ES-I3 (cell line): ENCODE data around the gene ACOXL.

Experiments used
- H3K36me3 ChIP-seq: 2 replicates; pipeline ENCODE4 v1.6.1; 2013; ENCODE audit warnings: mild to moderate bottlenecking, low read length, control low read depth, moderate library complexity; ENCODE audit not compliant: insufficient read depth
- H3K4me1 ChIP-seq: 2 replicates; pipeline ENCODE4 v1.6.1; 2013; ENCODE audit warnings: mild to moderate bottlenecking, control low read depth, low read length; ENCODE audit not compliant: insufficient read depth
- H3K9ac ChIP-seq: 2 replicates; pipeline ENCODE4 v1.6.1; 2013; ENCODE audit warnings: low read depth, mild to moderate bottlenecking, low read length, moderate library complexity
- H3K9me3 ChIP-seq: 2 replicates; pipeline ENCODE4 v1.6.1; 2013; ENCODE audit warnings: mild to moderate bottlenecking, low read length, moderate library complexity; ENCODE audit not compliant: control insufficient read depth, insufficient read depth

Gene ACOXL

GRCh38 chr2:110828330-110828729 is 96.0 kb downstream of the ACOXL start:
- H3K9me3 ChIP-seq, result no peaks in the 10 kb centered on the region; the same call in 1 of the 2 replicates
- H3K4me1 ChIP-seq, result no peaks in the 10 kb centered on the region; the same call in 1 of the 2 replicates
- H3K9ac ChIP-seq, result no peak overlapping the region
- H3K36me3 ChIP-seq, result no peaks in the 10 kb centered on the region

- Histone ChIP-seq H3K9me3 (no peaks in the 10 kb centered on the region), H3K4me1 (peaks cover 10% of the 10 kb centered on the region), H3K9ac (no peak overlapping the region), H3K36me3 (no peaks in the 10 kb centered on the region)
Measured at GRCh38 chr2:110829413-110830146, 97.2 kb downstream of the ACOXL start.

- peaks cover 32% of the 10 kb centered on the region for H3K4me1 ChIP-seq
- H3K9ac ChIP-seq, result no peak overlapping the region
- H3K36me3 ChIP-seq, result no peaks in the 10 kb centered on the region
- no peaks in the 10 kb centered on the region for H3K9me3 ChIP-seq
Measured at GRCh38 chr2:110832740-110833139, 100.4 kb downstream of the ACOXL start.

- Histone ChIP-seq H3K36me3 (no peaks in the 10 kb centered on the region), H3K9ac (no peak overlapping the region), H3K4me1 (peaks cover 45% of the 10 kb centered on the region), H3K9me3 (no peaks in the 10 kb centered on the region)
Measured at GRCh38 chr2:110834134-110834827, 101.9 kb downstream of the ACOXL start.

- no peaks in the 10 kb centered on the region for H3K36me3 ChIP-seq
- no peaks in the 10 kb centered on the region for H3K9me3 ChIP-seq
- H3K4me1 ChIP-seq, result peaks cover 45% of the 10 kb centered on the region
- H3K9ac ChIP-seq, result no peak overlapping the region
Measured at GRCh38 chr2:110836671-110837070, 104.3 kb downstream of the ACOXL start.

- H3K9me3 ChIP-seq, result no peaks in the 10 kb centered on the region
- H3K36me3 ChIP-seq, result no peaks in the 10 kb centered on the region
- H3K4me1 ChIP-seq, result peaks cover 45% of the 10 kb centered on the region
- H3K9ac ChIP-seq, result no peak overlapping the region
Measured at GRCh38 chr2:110837446-110838409, 105.4 kb downstream of the ACOXL start.

GRCh38 chr2:110838657-110839384 is 106.4 kb downstream of the ACOXL start:
- Histone ChIP-seq H3K9ac (no peak overlapping the region), H3K4me1 (peaks cover 52% of the 10 kb centered on the region)

GRCh38 chr2:110840508-110840907 is 108.1 kb downstream of the ACOXL start:
- no peaks in the 10 kb centered on the region for H3K36me3 ChIP-seq
- no peaks in the 10 kb centered on the region for H3K9me3 ChIP-seq
- H3K9ac ChIP-seq, result no peak overlapping the region
- H3K4me1 ChIP-seq, result peaks cover 36% of the 10 kb centered on the region

More at GRCh38 chr2:110838657-110839384, 106.4 kb downstream of the ACOXL start:
- no peaks in the 10 kb centered on the region for H3K9me3 ChIP-seq
- H3K36me3 ChIP-seq, result no peaks in the 10 kb centered on the region

GRCh38 chr2:110842048-110842447 is 109.7 kb downstream of the ACOXL start:
- Histone ChIP-seq H3K4me1 (peaks cover 30% of the 10 kb centered on the region), H3K9ac (no peak overlapping the region), H3K9me3 (no peaks in the 10 kb centered on the region), H3K36me3 (no peaks in the 10 kb centered on the region)

- peaks cover 15% of the 10 kb centered on the region for H3K4me1 ChIP-seq
- no peaks in the 10 kb centered on the region for H3K36me3 ChIP-seq
- H3K9ac ChIP-seq, result no peak overlapping the region
- no peaks in the 10 kb centered on the region for H3K9me3 ChIP-seq
Measured at GRCh38 chr2:110843496-110843895, 111.1 kb downstream of the ACOXL start.

GRCh38 chr2:110843959-110844510 is 111.7 kb downstream of the ACOXL start:
- H3K9ac ChIP-seq, result no peak overlapping the region
- no peaks in the 10 kb centered on the region for H3K36me3 ChIP-seq
- H3K9me3 ChIP-seq, result no peaks in the 10 kb centered on the region
- H3K4me1 ChIP-seq, result peaks cover 10% of the 10 kb centered on the region

GRCh38 chr2:110847651-110848050 is 115.3 kb downstream of the ACOXL start:
- no peak overlapping the region for H3K9ac ChIP-seq
- 0 out of 2 replicates have a peak, but pooled peaks cover 9% of the 10 kb centered on the region for H3K4me1 ChIP-seq
- H3K36me3 ChIP-seq, result no peaks in the 10 kb centered on the region

GRCh38 chr2:110848071-110848470 is 115.7 kb downstream of the ACOXL start:
- no peaks in the 10 kb centered on the region for H3K36me3 ChIP-seq
- H3K9ac ChIP-seq, result no peak overlapping the region

More at GRCh38 chr2:110847651-110848050, 115.3 kb downstream of the ACOXL start:
- H3K9me3 ChIP-seq, result no peaks in the 10 kb centered on the region

More at GRCh38 chr2:110848071-110848470, 115.7 kb downstream of the ACOXL start:
- no peaks in the 10 kb centered on the region for H3K9me3 ChIP-seq
- H3K4me1 ChIP-seq, result 0 out of 2 replicates have a peak, but pooled peaks cover 8% of the 10 kb centered on the region
